Uterus (tissue), 2 donors: ENCODE results near the gene DTYMK.
"Not testable (repeated sequence)": the region's sequence is repeated elsewhere in the genome, so short reads cannot be mapped to it uniquely, and the experiment has no call there.

Experiments used
- CTCF ChIP-seq, 4 experiments: fragments of 200-600 bp in 2 of 4; fragments of 450-650 bp in 2 of 4; sonication (generic) in 2 of 4; IDR thresholded peaks; one replicate each; pipeline ENCODE4 v1.5.1; 2016 to 2019; ENCODE audit warnings: antibody characterized with exemption in 4 of 4, mild to moderate bottlenecking in 2 of 4, moderate library complexity in 1 of 4
- POLR2A ChIP-seq, 2 donors: fragments of 450-650 bp; IDR thresholded peaks; one replicate each; pipeline ENCODE4 v1.6.1; 2016; ENCODE audit warnings: antibody characterized with exemption in 2 of 2, mild to moderate bottlenecking in 1 of 2, moderate library complexity in 1 of 2

GRCh38 chr2:241732513-241733186 is 46.0 kb upstream of the DTYMK start:
- TF ChIP-seq CTCF (IDR thresholded peaks at IDR 0.05) = peak; percentile 31 to 66 (median 60)
- not testable (repeated sequence) for TF ChIP-seq POLR2A (IDR thresholded peaks at IDR 0.05)
